CD4-positive, alpha-beta T cell (primary cell): ENCODE data around the gene ALDH16A1. TPM values are rescaled to one million over a fixed set of nuclear protein-coding genes. Genes with fewer than 3 reads are reported as not detected.

Experiments used
- ATAC-seq: fragments of 200-7000 bp; cut with Tn5 transposase; one replicate; pipeline ENCODE4 v1.10.0; 2022; ENCODE audit warnings: mild to moderate bottlenecking; ENCODE audit not compliant: poor library complexity
- CTCF ChIA-PET: fragments of 350-600 bp; sonication (Branson Sonifier 250); formaldehyde crosslinking; loops from one replicate; lab custom pipeline; 2021; ENCODE audit warnings: antibody characterized with exemption, inconsistent platforms; lab: Charles Lee
- POLR2A ChIA-PET: fragments of 350-600 bp; sonication (Branson Sonifier 250); formaldehyde crosslinking; loops from one replicate; lab custom pipeline; 2021; ENCODE audit warnings: antibody characterized with exemption, inconsistent platforms; lab: Charles Lee
- DNase-seq, 14 experiments: peaks; one replicate each; pipeline ENCODE4 v3.0.0-alpha.2; 2013 to 2020; ENCODE audit warnings: mixed read lengths in 2 of 14
- H3K27ac ChIP-seq, 2 donors: one replicate each; pipeline versions ENCODE4 v1.5.1 to v1.7.0; 2013; ENCODE audit warnings: low read length in 2 of 2, low read depth in 1 of 2, mild to moderate bottlenecking in 1 of 2
- H3K27me3 ChIP-seq, 2 experiments: 1 replicate in 1 of 2; 2 replicates in 1 of 2; pipeline versions ENCODE4 v1.6.1 to v1.7.0; 2013; ENCODE audit warnings: low read length in 2 of 2, control low read depth in 1 of 2, mild to moderate bottlenecking in 1 of 2, moderate library complexity in 1 of 2; ENCODE audit not compliant: insufficient read depth in 2 of 2, control insufficient read depth in 1 of 2
- H3K36me3 ChIP-seq: one replicate; pipeline ENCODE4 v1.6.1; 2013; ENCODE audit warnings: low read length, control low read depth; ENCODE audit not compliant: insufficient read depth
- H3K4me1 ChIP-seq: one replicate; pipeline ENCODE4 v1.6.1; 2013; ENCODE audit warnings: low read length, control low read depth; ENCODE audit not compliant: insufficient read depth
- H3K4me3 ChIP-seq: one replicate; pipeline ENCODE4 v1.5.1; 2013; ENCODE audit warnings: mild to moderate bottlenecking, low read length, moderate library complexity
- H3K9me3 ChIP-seq, 2 experiments: 1 replicate in 1 of 2; 2 replicates in 1 of 2; pipeline versions ENCODE4 v1.6.1 to v1.7.0; 2013; ENCODE audit warnings: low read length in 2 of 2, mild to moderate bottlenecking in 2 of 2, control low read depth in 1 of 2, moderate library complexity in 1 of 2; ENCODE audit not compliant: control insufficient read depth in 1 of 2, insufficient read depth in 1 of 2
- H3K27ac Mint-ChIP-seq: one replicate; pipeline ENCODE4 v1.8.0; 2020; ENCODE audit warnings: mixed read lengths
- H3K27me3 Mint-ChIP-seq: one replicate; pipeline ENCODE4 v1.8.0; 2021; ENCODE audit warnings: mixed read lengths
- H3K36me3 Mint-ChIP-seq: one replicate; pipeline ENCODE4 v1.8.0; 2021; ENCODE audit warnings: low read depth, mixed read lengths
- H3K4me1 Mint-ChIP-seq: one replicate; pipeline ENCODE4 v1.8.0; 2021; ENCODE audit warnings: low read depth, mixed read lengths
- H3K4me3 Mint-ChIP-seq: one replicate; pipeline ENCODE4 v1.8.0; 2020; ENCODE audit warnings: mild to moderate bottlenecking, mixed read lengths
- H3K9me3 Mint-ChIP-seq: one replicate; pipeline ENCODE4 v1.8.0; 2020; ENCODE audit warnings: mixed read lengths
- CTCF ChIP-seq: fragments of 200-600 bp; IDR thresholded peaks from one replicate; pipeline ENCODE4 v1.8.0; 2022; ENCODE audit warnings: antibody characterized with exemption, mild to moderate bottlenecking
- intact Hi-C, 2 experiments: fragments of 100-400 bp; cut with DNase I in 1 of 2; cut with micrococcal nuclease in 1 of 2; formaldehyde crosslinking; loops; one replicate each; pipeline versions ENCODE4 v1.15.1 to v1.9.0; 2023 to 2025; cut with DNase I, micrococcal nuclease
- total RNA-seq, 174 experiments: library from RNA in 2 of 174; stranded (reverse) in 2 of 174; gene quantifications; one replicate each; pipeline ENCODE4 v1.2.3 and lab custom pipeline; 2021 to 2026

The ALDH16A1 gene
- total RNA-seq, 2 experiments from 2014 or later = 25.1 to 25.8 TPM

- POLR2A ChIA-PET = interaction anchor here (0.7 to 5.2 kb wide), 8 partner anchors 8 to 182 kb away, joined by 3 to 45 read pairs (median 3); partner anchors contain the start of genes RRAS and SCAF1
Observed at GRCh38 chr19:49499030-49499670, 46.1 kb downstream of the ALDH16A1 start.

GRCh38 chr19:49502866-49503581 lies 50.0 kb downstream of the ALDH16A1 start:
- H3K36me3 Mint-ChIP-seq = peaks cover 31% of the 10 kb centered on the region
- Histone ChIP-seq H3K36me3 (peaks cover 24% of the 10 kb centered on the region), H3K27me3 (no peaks in the 10 kb centered on the region), H3K9me3 (no peaks in the 10 kb centered on the region), H3K27ac (peak overlapping the region in 1 of 2 donors; percentile 9), H3K4me3 (no peak overlapping the region), H3K4me1 (peaks cover 56% of the 10 kb centered on the region)
- ATAC-seq = no peak
- peak overlapping the region; percentile 98 for H3K27ac Mint-ChIP-seq
- no peaks in the 10 kb centered on the region for H3K27me3 Mint-ChIP-seq
- peak in 9 of 14 experiments; percentile 39 to 86 (median 56) for DNase-seq
- intact Hi-C loops = loop anchor here (1.0 to 2.0 kb wide), 3 partner anchors 44 to 177 kb away; no protein-coding TSS in a partner anchor
- ChIA-PET POLR2A (interaction anchor here (0.6 to 1.9 kb wide), 12 partner anchors 10 to 178 kb away, joined by 3 to 11 read pairs (median 4); partner anchors contain the start of genes FLT3LG, PRMT1 and PRR12), CTCF (interaction anchor here (0.9 to 1.8 kb wide), 15 partner anchors 10 to 178 kb away, joined by 3 to 18 read pairs (median 4); partner anchors contain the start of gene FLT3LG)
- H3K4me1 Mint-ChIP-seq = peaks cover 60% of the 10 kb centered on the region
- peak overlapping the region; percentile 81 for H3K4me3 Mint-ChIP-seq
- no peaks in the 10 kb centered on the region for H3K9me3 Mint-ChIP-seq
- peak; percentile 69 for TF ChIP-seq CTCF

More at GRCh38 chr19:49499030-49499670, 46.1 kb downstream of the ALDH16A1 start:
- intact Hi-C loops = loop anchor here in 1 of 2 experiments (10.0 kb wide), 1 partner anchor 316 kb away; the partner anchor contains the start of genes FUZ and MED25
- DNase-seq (peak in 5 of 14 experiments; percentile 26 to 67 (median 48)), ATAC-seq (no peak)
- H3K4me1 Mint-ChIP-seq = peaks cover 70% of the 10 kb centered on the region
- peak overlapping the region; percentile 87 to 94 for H3K27ac ChIP-seq
- peaks cover 56% of the 10 kb centered on the region for H3K36me3 Mint-ChIP-seq
- peaks cover 32% of the 10 kb centered on the region for H3K36me3 ChIP-seq
- H3K4me3 Mint-ChIP-seq = peak overlapping the region; percentile 99
- CTCF ChIA-PET = interaction anchor here (1.5 to 1.6 kb wide), 3 partner anchors 11 to 48 kb away, joined by 3 to 4 read pairs (median 3); no protein-coding TSS in a partner anchor
- TF ChIP-seq CTCF = no peak
- no peaks in the 10 kb centered on the region for H3K9me3 Mint-ChIP-seq
- peaks cover 0 to under 1% of the 10 kb centered on the region in 2 experiments for H3K9me3 ChIP-seq
- peak overlapping the region; percentile 99 for H3K4me3 ChIP-seq
- peaks cover 72% of the 10 kb centered on the region for H3K4me1 ChIP-seq
- H3K27ac Mint-ChIP-seq = peak overlapping the region; percentile 98
- H3K27me3 ChIP-seq = no peaks in the 10 kb centered on the region
- no peaks in the 10 kb centered on the region for H3K27me3 Mint-ChIP-seq

GRCh38 chr19:49503582-49503962 lies 50.5 kb downstream of the ALDH16A1 start:
- no peak for DNase-seq
- peaks cover 19% of the 10 kb centered on the region for H3K36me3 ChIP-seq
- ATAC-seq = no peak
- ChIA-PET CTCF (interaction anchor here (0.9 to 1.8 kb wide), 11 partner anchors 11 to 177 kb away, joined by 3 to 18 read pairs (median 4); partner anchors contain the start of gene FLT3LG), POLR2A (interaction anchor here (0.6 to 1.9 kb wide), 8 partner anchors 11 to 178 kb away, joined by 3 to 11 read pairs (median 6); partner anchors contain the start of genes PRMT1 and PRR12)
- Mint-ChIP-seq H3K4me1 (peaks cover 56% of the 10 kb centered on the region), H3K27me3 (no peaks in the 10 kb centered on the region), H3K9me3 (no peaks in the 10 kb centered on the region), H3K4me3 (peak overlapping the region; percentile 38), H3K36me3 (peaks cover 26% of the 10 kb centered on the region), H3K27ac (peak overlapping the region; percentile 98)
- intact Hi-C loops = loop anchor here (1.0 to 2.0 kb wide), 3 partner anchors 44 to 177 kb away; no protein-coding TSS in a partner anchor
- no peak for TF ChIP-seq CTCF
- no peaks in the 10 kb centered on the region for H3K27me3 ChIP-seq
- H3K9me3 ChIP-seq = no peaks in the 10 kb centered on the region
- H3K4me3 ChIP-seq = no peak overlapping the region
- no peak overlapping the region for H3K27ac ChIP-seq
- peaks cover 51% of the 10 kb centered on the region for H3K4me1 ChIP-seq
